ENCODE data around the gene GNAZ. TPM values are rescaled to one million over a fixed set of nuclear protein-coding genes. Genes with fewer than 3 reads are reported as not detected.

GNAZ gene
- total and polyA plus RNA-seq, 2 of the 8 experiments (the other 6 are each of a cell fraction or from before 2014, with no cell fraction given) = 6.6 to 9.6 TPM

GRCh38 chr22:23080613-23081290, 10.4 kb downstream of the GNAZ start (continued):
- TF ChIP-seq TCF12 (IDR thresholded peaks at IDR 0.05; ENCODE audit: low read depth, low read length) = no peak
- no peak for TF ChIP-seq EGR1 (IDR thresholded peaks at IDR 0.05; ENCODE audit: borderline replicate concordance, low read depth, low read length)
- no peak for TF ChIP-seq CREB1 (IDR thresholded peaks at IDR 0.05)
- no peak for TF ChIP-seq JUND (IDR thresholded peaks at IDR 0.05; ENCODE audit: low read length)
- TF ChIP-seq HDAC6 (IDR thresholded peaks at IDR 0.05; ENCODE audit: low read depth, low read length) = no peak
